GM12878 (cell line): ENCODE results near the gene ANKIB1. TPM values are rescaled to one million over a fixed set of nuclear protein-coding genes. Genes with fewer than 3 reads are reported as not detected.

Experiments used
- ATAC-seq: fragments of 200-7000 bp; cut with Tn5 transposase; 3 replicates; pipeline ENCODE4 v1.9.1; 2020; ENCODE audit warnings: mild to moderate bottlenecking, moderate library complexity
- BruUV-seq: library from RNA; stranded (reverse); fragments of 400-500 nt; replicated peaks from 2 replicates; lab custom pipeline; 2021; lab: Mats Ljungman, UMichigan
- CTCF ChIA-PET: fragments of 300-600 bp; sonication (Branson Sonifier 250); formaldehyde crosslinking; extraction: SDS; loops from one replicate; lab custom pipeline; 2021; ENCODE audit warnings: inconsistent platforms; lab: Yijun Ruan, JAX
- POLR2A ChIA-PET: fragments of 350-600 bp; formaldehyde crosslinking; extraction: SDS; loops from one replicate; lab custom pipeline; 2021; ENCODE audit warnings: inconsistent platforms; lab: Charles Lee
- RAD21 ChIA-PET: fragments of 300-600 bp; sonication (Branson Sonifier 250); formaldehyde crosslinking; loops from one replicate; lab custom pipeline; 2023; ENCODE audit warnings: antibody characterized with exemption; ENCODE audit not compliant: unreplicated experiment; lab: Charles Lee
- SMC1A ChIA-PET: fragments of 300-600 bp; sonication (Branson Sonifier 250); formaldehyde crosslinking; loops from one replicate; lab custom pipeline; 2023; ENCODE audit not compliant: unreplicated experiment, uncharacterized antibody; lab: Charles Lee
- DNase-seq: peaks from one replicate; pipeline ENCODE4 v3.0.0-alpha.2; 2011; ENCODE audit warnings: low read depth, low spot score
- FAIRE-seq: peaks from 3 replicates; lab custom pipeline; 2011; peaks lifted over from hg19 to GRCh38; lab: Jason Lieb, UNC
- H2AFZ ChIP-seq: 2 replicates; pipeline ENCODE4 v1.6.0; 2011; ENCODE audit warnings: low read depth, low read length, control low read depth; ENCODE audit not compliant: control insufficient read depth
- H3K27ac ChIP-seq: 2 replicates; pipeline ENCODE4 v1.5.1; 2011; ENCODE audit warnings: control low read depth; ENCODE audit not compliant: control insufficient read depth, insufficient read depth
- H3K27me3 ChIP-seq, 2 experiments: replicated peaks in 1 of 2; 2 replicates each; pipeline versions ENCODE4 v1.6.0 to v1.6.1; 2011; ENCODE audit warnings: low read length in 1 of 2; ENCODE audit not compliant: control insufficient read depth in 2 of 2, insufficient read depth in 2 of 2
- H3K36me3 ChIP-seq, 2 experiments: 2 replicates each; pipeline ENCODE4 v1.5.1; 2011; ENCODE audit warnings: low read length in 1 of 2; ENCODE audit not compliant: control insufficient read depth in 2 of 2, insufficient read depth in 2 of 2
- H3K4me1 ChIP-seq: 2 replicates; pipeline ENCODE4 v1.6.1; 2011; ENCODE audit warnings: mild to moderate bottlenecking, low read length, moderate library complexity, mixed read lengths; ENCODE audit not compliant: control insufficient read depth, insufficient read depth
- H3K4me2 ChIP-seq: 2 replicates; pipeline ENCODE4 v1.6.0; 2011; ENCODE audit warnings: control low read depth; ENCODE audit not compliant: control insufficient read depth, insufficient read depth
- H3K4me3 ChIP-seq: fragments of 200-600 bp; sonication (generic); 2 replicates; pipeline ENCODE4 v1.5.1; 2016
- H3K79me2 ChIP-seq: 2 replicates; pipeline ENCODE4 v1.6.0; 2011; ENCODE audit warnings: low read length; ENCODE audit not compliant: control insufficient read depth, insufficient read depth
- H3K9ac ChIP-seq: 2 replicates; pipeline ENCODE4 v1.8.0; 2011; ENCODE audit warnings: low read length, control low read depth, mixed read lengths; ENCODE audit not compliant: control insufficient read depth, insufficient read depth
- H3K9me3 ChIP-seq: replicated peaks from 3 replicates; pipeline ENCODE4 v1.5.1; 2011; ENCODE audit warnings: mild to moderate bottlenecking, low read length; ENCODE audit not compliant: control insufficient read depth, insufficient read depth
- H4K20me1 ChIP-seq: 2 replicates; pipeline ENCODE4 v1.6.0; 2011; ENCODE audit not compliant: control insufficient read depth, insufficient read depth
- BRCA1 ChIP-seq: IDR thresholded peaks from 2 replicates; pipeline ENCODE4 v1.6.1; 2011; ENCODE audit warnings: low read depth, low read length, improper control_type of control experiment
- CBFB ChIP-seq: IDR thresholded peaks from 2 replicates; pipeline ENCODE4 v1.6.1; 2016; ENCODE audit warnings: antibody characterized with exemption, low read depth
- CREB1 ChIP-seq: IDR thresholded peaks from 2 replicates; pipeline ENCODE4 v1.6.1; 2012; ENCODE audit warnings: low read depth, mild to moderate bottlenecking, inconsistent platforms
- CTCF ChIP-seq, 3 experiments: IDR thresholded peaks in 2 of 3; conservative IDR thresholded peaks in 1 of 3; 2 replicates each; pipeline ENCODE4 v1.5.1; 2011; ENCODE audit warnings: low read depth in 3 of 3, low read length in 3 of 3, mild to moderate bottlenecking in 3 of 3, control low read depth in 2 of 3, moderate library complexity in 2 of 3, inconsistent platforms in 1 of 3, mixed read lengths in 1 of 3; ENCODE audit not compliant: control insufficient read depth in 2 of 3, insufficient read depth in 1 of 3; ENCODE audit errors: extremely low read depth in 1 of 3
- GABPA ChIP-seq: IDR thresholded peaks from 2 replicates; pipeline ENCODE4 v1.6.1; 2014; ENCODE audit warnings: antibody characterized with exemption, low read depth, mild to moderate bottlenecking, inconsistent platforms
- KLF5 ChIP-seq: fragments of 450-650 bp; IDR thresholded peaks from 2 replicates; pipeline ENCODE4 v1.6.1; 2014; ENCODE audit warnings: mild to moderate bottlenecking; ENCODE audit not compliant: partially characterized antibody
- MEF2A ChIP-seq: IDR thresholded peaks from 2 replicates; pipeline ENCODE4 v1.6.1; 2011; ENCODE audit warnings: low read depth, mild to moderate bottlenecking, low read length, moderate library complexity; ENCODE audit not compliant: insufficient read depth
- MYB ChIP-seq: fragments of 150-350 bp; IDR thresholded peaks from 2 replicates; pipeline ENCODE4 v1.6.1; 2014; ENCODE audit warnings: mild to moderate bottlenecking, low read depth, low read length, borderline replicate concordance
- NFYA ChIP-seq: IDR thresholded peaks from 2 replicates; pipeline ENCODE4 v1.6.1; 2011; ENCODE audit warnings: low read depth, mild to moderate bottlenecking, low read length, improper control_type of control experiment, borderline replicate concordance
- SREBF2 ChIP-seq: IDR thresholded peaks from 2 replicates; pipeline ENCODE4 v1.6.1; 2012; ENCODE audit warnings: mild to moderate bottlenecking, low read length
- STAT3 ChIP-seq: IDR thresholded peaks from 2 replicates; pipeline ENCODE4 v1.6.1; 2011; ENCODE audit warnings: low read depth, low read length, improper control_type of control experiment
- TARDBP ChIP-seq: IDR thresholded peaks from 2 replicates; pipeline ENCODE4 v1.6.1; 2016; ENCODE audit warnings: borderline replicate concordance
- WGBS: methylation state at CpG from one replicate; pipeline ENCODE4 v1.1.6; 2016; ENCODE audit warnings: low lambda C conversion rate; ENCODE audit not compliant: insufficient replicate concordance, insufficient coverage; ENCODE audit errors: missing lambda C conversion rate; 5-methylcytosine and 5-hydroxymethylcytosine counted together
- in situ Hi-C: fragments of 300-500 bp; cut with MboI; formaldehyde crosslinking; loops from 9 replicates; pipeline ENCODE4 v1.14.3; 2018; ENCODE audit warnings: mixed read lengths
- intact Hi-C: fragments of 100-400 bp; cut with micrococcal nuclease; formaldehyde crosslinking; loops from one replicate; pipeline ENCODE4 v1.14.2; 2022; ENCODE audit not compliant: unreplicated experiment
- polyA plus RNA-seq, 11 experiments: library from polyadenylated mRNA; depleted of rRNA in 4 of 11; unstranded in 6 of 11; stranded (reverse) in 5 of 11; fragments of >200 nt; fragmentation: Nextera tagmentation in 4 of 11; fragmentation: Illumina TruSeq in 1 of 11; extraction: Ambion mirVana in 4 of 11; extraction: Trizol in 1 of 11; gene quantifications; 1 replicate in 1 of 11; 2 replicates in 10 of 11; pipeline versions ENCODE4 v1.2.1 to v1.2.3, GENCODE V29; 2011 to 2016; ENCODE audit warnings: inconsistent platforms in 2 of 11, missing spikeins in 2 of 11, low read depth in 1 of 11
- total RNA-seq, 4 experiments: library from RNA; depleted of rRNA in 3 of 4; stranded (reverse); fragments of >200 nt in 3 of 4; fragmentation: Illumina TruSeq in 1 of 4; extraction: Trizol in 1 of 4; gene quantifications; 2 replicates each; pipeline versions ENCODE4 v1.2.1 to v1.2.3, GENCODE V29; 2013 to 2021
- TF ChIP-seq, protein P1 (sequence below): fragments of 450-650 bp; IDR thresholded peaks from 2 replicates; pipeline ENCODE4 v1.6.1; 2017; ENCODE audit warnings: mild to moderate bottlenecking, low read depth, inconsistent platforms; ENCODE audit not compliant: poor library complexity, severe bottlenecking
- TF ChIP-seq, protein P2 (sequence below): fragments of 450-650 bp; conservative IDR thresholded peaks from 2 replicates; pipeline ENCODE4 v1.6.1; 2017; ENCODE audit warnings: mild to moderate bottlenecking, moderate library complexity
- TF ChIP-seq, protein P3 (sequence below): fragments of 450-650 bp; IDR thresholded peaks from 2 replicates; pipeline ENCODE4 v1.6.1; 2017; ENCODE audit warnings: borderline replicate concordance
- TF ChIP-seq, protein P4 (sequence below): IDR thresholded peaks from 2 replicates; pipeline ENCODE4 v1.6.1; 2011; ENCODE audit warnings: borderline replicate concordance, low read depth, mild to moderate bottlenecking, moderate library complexity, mixed read lengths, low read length; ENCODE audit not compliant: insufficient read depth; ENCODE audit errors: extremely low read length

The ANKIB1 gene
- total and polyA plus RNA-seq, 10 of the 15 experiments (the other 5 are each of a cell fraction or from before 2014, with no cell fraction given): 9.0 to 54.0 (median 21.9) TPM

GRCh38 chr7:92412745-92413144 lies 167.0 kb downstream of the ANKIB1 start:
- H3K79me2 ChIP-seq: no peaks in the 10 kb centered on the region
- H3K27me3 ChIP-seq: no peaks in the 10 kb centered on the region
- ATAC-seq: no peak
- H3K36me3 ChIP-seq: no peaks in the 10 kb centered on the region
- CTCF ChIA-PET: interaction anchor here (0.6 to 5.6 kb wide), 5 partner anchors 12 to 235 kb away, joined by 3 to 35 read pairs (median 3); partner anchors contain the start of gene GATAD1
- RAD21 ChIA-PET: interaction anchor here (0.6 to 1.0 kb wide), 2 partner anchors 9 to 21 kb away, joined by 4 read pairs; no protein-coding TSS in a partner anchor
- intact Hi-C loops: no loop called here
- no peak overlapping the region for H3K4me2 ChIP-seq
- no peak overlapping the region for H2AFZ ChIP-seq
- in situ Hi-C loops: no loop called here
- SMC1A ChIA-PET: interaction anchor here (0.6 to 1.0 kb wide), 2 partner anchors 166 to 583 kb away, joined by 3 to 4 read pairs; no protein-coding TSS in a partner anchor
- H3K4me1 ChIP-seq: no peaks in the 10 kb centered on the region
- H3K4me3 ChIP-seq: no peak overlapping the region
- 78% methylated on average over 11 of the region's 11 CpGs for WGBS
- no peaks in the 10 kb centered on the region for H4K20me1 ChIP-seq
- no peak for FAIRE-seq
- H3K27ac ChIP-seq: no peak overlapping the region
- POLR2A ChIA-PET: interaction anchor here (1.1 kb wide), 1 partner anchor 11 kb away, joined by 3 read pairs; no protein-coding TSS in a partner anchor
- BruUV-seq: no TSS peak
- DNase-seq: no peak
- H3K9me3 ChIP-seq: no peaks in the 10 kb centered on the region
- H3K9ac ChIP-seq: no peak overlapping the region
- no peak for TF ChIP-seq NFYA
- no peak for TF ChIP-seq BRCA1
- TF ChIP-seq TARDBP: no peak
- TF ChIP-seq, protein P1, sequence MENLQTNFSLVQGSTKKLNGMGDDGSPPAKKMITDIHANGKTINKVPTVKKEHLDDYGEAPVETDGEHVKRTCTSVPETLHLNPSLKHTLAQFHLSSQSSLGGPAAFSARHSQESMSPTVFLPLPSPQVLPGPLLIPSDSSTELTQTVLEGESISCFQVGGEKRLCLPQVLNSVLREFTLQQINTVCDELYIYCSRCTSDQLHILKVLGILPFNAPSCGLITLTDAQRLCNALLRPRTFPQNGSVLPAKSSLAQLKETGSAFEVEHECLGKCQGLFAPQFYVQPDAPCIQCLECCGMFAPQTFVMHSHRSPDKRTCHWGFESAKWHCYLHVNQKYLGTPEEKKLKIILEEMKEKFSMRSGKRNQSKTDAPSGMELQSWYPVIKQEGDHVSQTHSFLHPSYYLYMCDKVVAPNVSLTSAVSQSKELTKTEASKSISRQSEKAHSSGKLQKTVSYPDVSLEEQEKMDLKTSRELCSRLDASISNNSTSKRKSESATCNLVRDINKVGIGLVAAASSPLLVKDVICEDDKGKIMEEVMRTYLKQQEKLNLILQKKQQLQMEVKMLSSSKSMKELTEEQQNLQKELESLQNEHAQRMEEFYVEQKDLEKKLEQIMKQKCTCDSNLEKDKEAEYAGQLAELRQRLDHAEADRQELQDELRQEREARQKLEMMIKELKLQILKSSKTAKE: no peak
- TF ChIP-seq CTCF (IDR thresholded peaks at IDR 0.05 in 2 of 3, conservative IDR thresholded peaks at IDR 0.05 in 1 of 3; ENCODE audit: control insufficient read depth in 2 of 3, extremely low read depth in 1 of 3, insufficient read depth in 1 of 3, low read depth in 3 of 3, low read length in 3 of 3): no peak
- no peak for TF ChIP-seq SREBF2
- TF ChIP-seq, protein P2, sequence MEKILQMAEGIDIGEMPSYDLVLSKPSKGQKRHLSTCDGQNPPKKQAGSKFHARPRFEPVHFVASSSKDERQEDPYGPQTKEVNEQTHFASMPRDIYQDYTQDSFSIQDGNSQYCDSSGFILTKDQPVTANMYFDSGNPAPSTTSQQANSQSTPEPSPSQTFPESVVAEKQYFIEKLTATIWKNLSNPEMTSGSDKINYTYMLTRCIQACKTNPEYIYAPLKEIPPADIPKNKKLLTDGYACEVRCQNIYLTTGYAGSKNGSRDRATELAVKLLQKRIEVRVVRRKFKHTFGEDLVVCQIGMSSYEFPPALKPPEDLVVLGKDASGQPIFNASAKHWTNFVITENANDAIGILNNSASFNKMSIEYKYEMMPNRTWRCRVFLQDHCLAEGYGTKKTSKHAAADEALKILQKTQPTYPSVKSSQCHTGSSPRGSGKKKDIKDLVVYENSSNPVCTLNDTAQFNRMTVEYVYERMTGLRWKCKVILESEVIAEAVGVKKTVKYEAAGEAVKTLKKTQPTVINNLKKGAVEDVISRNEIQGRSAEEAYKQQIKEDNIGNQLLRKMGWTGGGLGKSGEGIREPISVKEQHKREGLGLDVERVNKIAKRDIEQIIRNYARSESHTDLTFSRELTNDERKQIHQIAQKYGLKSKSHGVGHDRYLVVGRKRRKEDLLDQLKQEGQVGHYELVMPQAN: no peak
- no peak for TF ChIP-seq MEF2A
- TF ChIP-seq, protein P3, sequence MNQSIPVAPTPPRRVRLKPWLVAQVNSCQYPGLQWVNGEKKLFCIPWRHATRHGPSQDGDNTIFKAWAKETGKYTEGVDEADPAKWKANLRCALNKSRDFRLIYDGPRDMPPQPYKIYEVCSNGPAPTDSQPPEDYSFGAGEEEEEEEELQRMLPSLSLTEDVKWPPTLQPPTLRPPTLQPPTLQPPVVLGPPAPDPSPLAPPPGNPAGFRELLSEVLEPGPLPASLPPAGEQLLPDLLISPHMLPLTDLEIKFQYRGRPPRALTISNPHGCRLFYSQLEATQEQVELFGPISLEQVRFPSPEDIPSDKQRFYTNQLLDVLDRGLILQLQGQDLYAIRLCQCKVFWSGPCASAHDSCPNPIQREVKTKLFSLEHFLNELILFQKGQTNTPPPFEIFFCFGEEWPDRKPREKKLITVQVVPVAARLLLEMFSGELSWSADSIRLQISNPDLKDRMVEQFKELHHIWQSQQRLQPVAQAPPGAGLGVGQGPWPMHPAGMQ: no peak
- no peak for TF ChIP-seq KLF5
- TF ChIP-seq CREB1: no peak
- no peak for TF ChIP-seq MYB
- TF ChIP-seq GABPA: no peak
- TF ChIP-seq STAT3: no peak
- no peak for TF ChIP-seq CBFB
- TF ChIP-seq, protein P4, sequence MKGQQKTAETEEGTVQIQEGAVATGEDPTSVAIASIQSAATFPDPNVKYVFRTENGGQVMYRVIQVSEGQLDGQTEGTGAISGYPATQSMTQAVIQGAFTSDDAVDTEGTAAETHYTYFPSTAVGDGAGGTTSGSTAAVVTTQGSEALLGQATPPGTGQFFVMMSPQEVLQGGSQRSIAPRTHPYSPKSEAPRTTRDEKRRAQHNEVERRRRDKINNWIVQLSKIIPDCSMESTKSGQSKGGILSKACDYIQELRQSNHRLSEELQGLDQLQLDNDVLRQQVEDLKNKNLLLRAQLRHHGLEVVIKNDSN: no peak
